GM06990 (cell line): Measurements from ENCODE around the gene FKBP5.
"Not testable (repeated sequence)": the region's sequence is repeated elsewhere in the genome, so short reads cannot be mapped to it uniquely, and the experiment has no call there.

Source experiments
- DNase-seq: peaks from one replicate; pipeline ENCODE4 v3.0.0-alpha.2; 2011; ENCODE audit not compliant: insufficient read length; ENCODE audit errors: extremely low read depth
- H3K27me3 ChIP-seq: replicated peaks from 2 replicates; pipeline ENCODE4 v1.6.0; 2011; ENCODE audit warnings: low read length; ENCODE audit not compliant: control insufficient read depth, insufficient read depth
- H3K36me3 ChIP-seq: 2 replicates; pipeline ENCODE4 v1.5.1; 2011; ENCODE audit warnings: low read length; ENCODE audit not compliant: control insufficient read depth, insufficient read depth
- H3K4me3 ChIP-seq: replicated peaks from 2 replicates; pipeline ENCODE4 v1.5.1; 2011; ENCODE audit warnings: low read depth, mild to moderate bottlenecking, control low read depth, low read length
- CTCF ChIP-seq: IDR thresholded peaks from 2 replicates; pipeline ENCODE4 v1.5.1; 2011; ENCODE audit warnings: low read length, control low read depth, mild to moderate bottlenecking, inconsistent platforms; ENCODE audit not compliant: insufficient read depth, poor library complexity, severe bottlenecking

Gene FKBP5

GRCh38 chr6:35688605-35689322, at the start of gene FKBP5:
Gene FKBP5 (minus strand): TSS chr6:35688915. CDS start chr6:35642824, 46,091 bp downstream.
- TF ChIP-seq CTCF: no peak
- peak; percentile 92 for DNase-seq
- Histone ChIP-seq H3K36me3 (no peaks in the 10 kb centered on the region; the same call in 1 of the 2 replicates), H3K4me3 (peak within 1 kb of the TSS; percentile 77), H3K27me3 (no peaks in the 10 kb centered on the region)

DNA sequence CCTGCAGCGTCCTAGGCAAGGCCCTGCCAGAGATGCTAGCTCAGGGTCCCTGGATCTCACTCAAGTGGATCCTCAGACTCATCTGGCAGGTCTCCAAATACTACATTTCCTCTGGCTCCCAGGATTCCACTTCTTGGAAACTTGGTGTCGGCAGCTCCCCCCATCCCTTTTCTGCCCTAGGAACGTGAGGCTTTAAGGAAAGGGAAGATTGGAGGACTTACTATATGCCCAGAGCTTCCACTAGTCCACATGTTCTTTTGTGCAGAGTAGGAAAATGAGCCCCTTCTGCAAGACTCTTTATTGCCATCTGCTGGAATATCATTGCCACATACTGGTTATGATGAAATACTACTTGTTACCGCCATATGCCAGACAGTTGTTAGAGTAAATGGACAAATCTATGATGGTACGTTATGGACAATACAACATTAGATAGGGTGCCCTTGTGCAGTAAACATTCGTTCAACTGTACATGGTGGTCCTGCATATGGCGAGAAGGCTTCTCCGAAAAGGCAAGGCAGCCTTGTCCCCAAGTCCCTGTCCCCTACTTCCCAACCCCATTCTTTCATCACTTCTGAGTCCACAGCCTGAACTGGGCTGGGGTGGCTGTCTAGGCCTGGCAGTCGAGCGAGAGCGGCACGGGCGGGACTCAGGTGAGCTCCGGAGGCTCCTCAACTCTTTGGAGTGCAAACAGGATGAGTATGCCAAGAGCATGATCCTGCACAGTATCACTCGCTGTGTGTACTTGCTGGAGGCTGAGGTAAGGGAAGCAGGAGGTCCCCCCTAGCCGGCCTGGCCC, 48.9 kb upstream of the FKBP5 start:
- TF ChIP-seq CTCF: peak; percentile 70
- Histone ChIP-seq H3K27me3 (no peaks in the 10 kb centered on the region), H3K4me3 (no peak overlapping the region), H3K36me3 (no peaks in the 10 kb centered on the region)
- DNase-seq: no peak

DNA sequence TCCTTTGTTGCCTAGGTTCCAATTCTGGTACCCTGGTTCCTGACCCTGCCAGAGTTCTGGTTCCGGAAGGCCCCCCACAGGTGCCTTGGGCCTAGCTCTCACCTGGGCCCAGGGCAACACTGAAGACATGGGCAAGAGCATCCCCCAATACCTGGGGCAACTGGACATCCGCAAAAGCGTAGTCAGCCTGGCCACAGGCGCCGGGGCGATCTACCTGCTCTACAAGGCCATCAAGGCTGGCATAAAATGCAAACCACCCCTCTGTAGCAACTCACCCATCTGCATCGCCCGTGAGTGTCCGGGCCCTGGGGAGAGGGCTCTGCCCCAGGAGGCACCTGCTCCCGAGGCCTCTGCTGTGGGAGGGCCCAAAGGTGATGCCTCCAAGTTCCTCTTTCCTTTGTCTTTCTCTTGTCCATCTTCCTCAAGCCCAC, 48.3 kb upstream of the FKBP5 start, which contains the start of gene ARMC12:
TSS of gene ARMC12 (plus strand) at position 51 of the 431 bp plus-strand sequence. CDS start at position 128, 77 bp downstream.
- no peak for DNase-seq
- Histone ChIP-seq H3K4me3 (no peak within 1 kb of the TSS), H3K27me3 (no peaks in the 10 kb centered on the region), H3K36me3 (no peaks in the 10 kb centered on the region)
- TF ChIP-seq CTCF: no peak

GRCh38 chr6:35736253-35736894, 47.7 kb upstream of the FKBP5 start:
- Histone ChIP-seq H3K36me3 (no peaks in the 10 kb centered on the region), H3K27me3 (no peaks in the 10 kb centered on the region), H3K4me3 (no peak overlapping the region)
- peak; percentile 91 for TF ChIP-seq CTCF
- no peak for DNase-seq

DNA sequence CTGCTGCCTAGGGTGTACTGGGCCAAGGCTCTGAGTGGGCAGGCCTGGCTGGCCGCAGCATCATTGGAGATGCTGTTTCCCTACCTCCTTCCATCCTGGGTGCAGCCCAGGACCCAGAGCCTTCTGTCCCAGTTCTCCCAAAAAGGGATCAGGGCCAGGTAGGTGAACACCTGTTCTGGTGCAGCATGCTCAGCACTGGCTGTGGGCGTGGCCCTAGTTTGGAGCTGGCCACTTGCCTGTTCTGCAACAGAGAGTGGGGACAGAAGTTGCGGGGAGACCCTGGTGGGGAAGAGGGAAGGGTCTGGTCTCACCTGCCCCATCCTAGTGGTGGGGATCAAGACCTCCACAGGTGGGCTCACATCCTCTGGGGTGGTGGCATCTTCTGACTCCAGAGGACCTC, 46.7 kb upstream of the FKBP5 start:
- H3K27me3 ChIP-seq: no peaks in the 10 kb centered on the region
- DNase-seq: no peak
- H3K4me3 ChIP-seq: no peak overlapping the region
- H3K36me3 ChIP-seq: no peaks in the 10 kb centered on the region
- no peak for TF ChIP-seq CTCF

DNA sequence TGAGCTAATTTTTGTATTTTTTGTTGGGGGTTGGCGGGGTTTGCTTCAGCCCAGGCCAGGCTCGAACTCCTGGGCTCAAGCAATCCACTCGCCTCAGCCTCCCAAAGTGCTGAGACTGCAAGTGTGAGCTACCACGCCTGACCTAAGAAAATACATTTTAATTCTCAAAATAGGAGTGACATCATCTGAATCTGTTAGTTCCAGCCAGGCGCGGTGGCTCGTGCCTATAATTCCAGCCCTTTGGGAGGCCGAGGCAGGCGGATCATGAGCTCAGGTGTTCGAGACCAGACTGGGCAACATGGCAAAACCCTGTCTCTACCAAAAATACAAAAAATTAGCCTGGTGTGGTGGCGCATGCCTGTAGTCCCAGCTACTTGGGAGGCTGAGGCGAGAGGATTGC, 45.6 kb upstream of the FKBP5 start:
- not testable (repeated sequence) for H3K36me3 ChIP-seq, H3K27me3 ChIP-seq, H3K4me3 ChIP-seq, DNase-seq
